HEK293T (cell line): Measurements from ENCODE around the gene EIPR1.

Experiments
- BHLHE40 ChIP-seq: fragments of 450-650 bp; IDR thresholded peaks from 2 replicates; pipeline ENCODE4 v1.6.1; 2016; ENCODE audit warnings: mild to moderate bottlenecking, moderate library complexity, borderline replicate concordance
- ELF4 ChIP-seq: fragments of 450-650 bp; IDR thresholded peaks from 2 replicates; pipeline ENCODE4 v1.6.1; 2017; ENCODE audit warnings: antibody characterized with exemption
- FOXA1 ChIP-seq: fragments of 450-650 bp; IDR thresholded peaks from 2 replicates; pipeline ENCODE4 v1.6.1; 2016; ENCODE audit warnings: mild to moderate bottlenecking
- FOXK2 ChIP-seq: fragments of 450-650 bp; IDR thresholded peaks from 2 replicates; pipeline ENCODE4 v1.6.1; 2016; ENCODE audit warnings: mild to moderate bottlenecking
- FOXM1 ChIP-seq: fragments of 450-650 bp; IDR thresholded peaks from 2 replicates; pipeline ENCODE4 v1.6.1; 2017; ENCODE audit warnings: mild to moderate bottlenecking, borderline replicate concordance
- HDGF ChIP-seq: fragments of 450-650 bp; IDR thresholded peaks from 2 replicates; pipeline ENCODE4 v1.6.1; 2017; ENCODE audit warnings: antibody characterized with exemption, borderline replicate concordance
- NFRKB ChIP-seq: fragments of 450-650 bp; IDR thresholded peaks from 2 replicates; pipeline ENCODE4 v1.6.1; 2016; ENCODE audit warnings: mild to moderate bottlenecking, moderate library complexity
- PKNOX1 ChIP-seq: fragments of 450-650 bp; IDR thresholded peaks from 2 replicates; pipeline ENCODE4 v1.6.1; 2016
- SP1 ChIP-seq: fragments of 450-650 bp; IDR thresholded peaks from 2 replicates; pipeline ENCODE4 v1.6.1; 2017
- TARDBP ChIP-seq: fragments of 450-650 bp; IDR thresholded peaks from 2 replicates; pipeline ENCODE4 v1.6.1; 2016
- ZNF384 ChIP-seq: fragments of 450-650 bp; IDR thresholded peaks from 2 replicates; pipeline ENCODE4 v1.6.1; 2016

GRCh38 chr2:3354986-3355385 lies 22.6 kb downstream of the EIPR1 start:
- TF ChIP-seq ZNF384 (no peak), FOXK2 (no peak), SP1 (no peak), FOXM1 (no peak), FOXA1 (no peak), NFRKB (no peak), ELF4 (no peak), TARDBP (no peak), PKNOX1 (no peak), BHLHE40 (no peak), HDGF (no peak)
